SU-DHL-6 (cell line): ENCODE data around the gene PINLYP.

Source experiments
- EZH2phosphoT487 ChIP-seq: fragments of 200-600 bp; sonication (generic), shearing (Covaris generic); conservative IDR thresholded peaks from 2 replicates; pipeline ENCODE4 v1.6.1; 2018; ENCODE audit warnings: mild to moderate bottlenecking, antibody characterized with exemption, low read length, moderate library complexity, mixed read lengths
- TF ChIP-seq, protein P1 (sequence below): fragments of 200-600 bp; sonication (generic); IDR thresholded peaks from one replicate; pipeline ENCODE4 v1.5.1; 2017; ENCODE audit warnings: antibody characterized with exemption, mild to moderate bottlenecking, low read length, moderate library complexity; ENCODE audit not compliant: insufficient read depth, poor library complexity, severe bottlenecking

DNA sequence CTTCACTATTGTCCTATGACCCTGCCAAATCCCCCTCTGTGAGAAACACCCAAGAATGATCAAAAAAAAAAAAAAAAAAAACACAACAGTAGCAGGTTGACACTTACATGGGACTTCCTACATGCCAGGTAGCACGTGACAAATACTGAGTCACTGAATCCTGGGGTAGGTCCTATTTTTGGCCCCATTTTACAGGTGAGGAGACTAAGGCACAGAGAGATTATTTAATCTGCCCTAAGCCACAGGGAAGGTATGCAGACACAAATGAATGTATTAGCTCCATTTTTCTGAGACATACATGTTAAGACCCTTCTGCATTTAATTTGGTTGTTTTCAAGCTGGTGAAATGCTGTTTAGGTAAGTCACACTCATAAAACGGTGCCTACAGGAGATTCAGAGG is 26.9 kb upstream of the PINLYP start:
- TF ChIP-seq, protein P1, sequence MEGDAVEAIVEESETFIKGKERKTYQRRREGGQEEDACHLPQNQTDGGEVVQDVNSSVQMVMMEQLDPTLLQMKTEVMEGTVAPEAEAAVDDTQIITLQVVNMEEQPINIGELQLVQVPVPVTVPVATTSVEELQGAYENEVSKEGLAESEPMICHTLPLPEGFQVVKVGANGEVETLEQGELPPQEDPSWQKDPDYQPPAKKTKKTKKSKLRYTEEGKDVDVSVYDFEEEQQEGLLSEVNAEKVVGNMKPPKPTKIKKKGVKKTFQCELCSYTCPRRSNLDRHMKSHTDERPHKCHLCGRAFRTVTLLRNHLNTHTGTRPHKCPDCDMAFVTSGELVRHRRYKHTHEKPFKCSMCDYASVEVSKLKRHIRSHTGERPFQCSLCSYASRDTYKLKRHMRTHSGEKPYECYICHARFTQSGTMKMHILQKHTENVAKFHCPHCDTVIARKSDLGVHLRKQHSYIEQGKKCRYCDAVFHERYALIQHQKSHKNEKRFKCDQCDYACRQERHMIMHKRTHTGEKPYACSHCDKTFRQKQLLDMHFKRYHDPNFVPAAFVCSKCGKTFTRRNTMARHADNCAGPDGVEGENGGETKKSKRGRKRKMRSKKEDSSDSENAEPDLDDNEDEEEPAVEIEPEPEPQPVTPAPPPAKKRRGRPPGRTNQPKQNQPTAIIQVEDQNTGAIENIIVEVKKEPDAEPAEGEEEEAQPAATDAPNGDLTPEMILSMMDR, result no peak
- no peak for TF ChIP-seq EZH2phosphoT487
